PC-3 (cell line): ENCODE results near the gene STIM1. TPM values are rescaled to one million over a fixed set of nuclear protein-coding genes. Genes with fewer than 3 reads are reported as not detected.
"Not testable (repeated sequence)": the region's sequence is repeated elsewhere in the genome, so short reads cannot be mapped to it uniquely, and the experiment has no call there.

ENCODE experiments used
- ATAC-seq: fragments of 200-7000 bp; cut with Tn5 transposase; 2 replicates; pipeline ENCODE4 v1.9.1; 2020; ENCODE audit warnings: mild to moderate bottlenecking, moderate library complexity
- BruUV-seq: library from RNA; stranded (reverse); fragments of 400-500 nt; replicated peaks from 2 replicates; lab custom pipeline; 2021; lab: Mats Ljungman, UMichigan
- CTCF ChIA-PET: fragments of 300-600 bp; sonication (Branson Sonifier 250); formaldehyde crosslinking; loops from one replicate; lab custom pipeline; 2022; ENCODE audit warnings: antibody characterized with exemption; lab: Charles Lee
- POLR2A ChIA-PET: fragments of 300-600 bp; sonication (Branson Sonifier 250); formaldehyde crosslinking; loops from one replicate; lab custom pipeline; 2022; ENCODE audit warnings: antibody characterized with exemption; ENCODE audit not compliant: unreplicated experiment; lab: Charles Lee
- DNase-seq: peaks from one replicate; pipeline ENCODE4 v3.0.0-alpha.2; 2015
- H2AFZ ChIP-seq: fragments of 300-600 bp; sonication (generic); 2 replicates; pipeline ENCODE4 v1.6.0; 2016; ENCODE audit warnings: antibody characterized with exemption, low read length
- H3F3A ChIP-seq: fragments of 300-600 bp; sonication (generic); one replicate; pipeline ENCODE4 v1.6.0; 2017; ENCODE audit warnings: antibody characterized with exemption, low read length, control low read depth, mild to moderate bottlenecking; ENCODE audit not compliant: unreplicated experiment
- H3K27ac ChIP-seq: fragments of 300-600 bp; sonication (generic); 2 replicates; pipeline ENCODE4 v1.5.1; 2016; ENCODE audit warnings: mild to moderate bottlenecking, low read length
- H3K27me3 ChIP-seq: fragments of 300-600 bp; sonication (generic); 2 replicates; pipeline ENCODE4 v1.6.1; 2016; ENCODE audit warnings: low read length, mixed read lengths
- H3K36me3 ChIP-seq: fragments of 300-600 bp; sonication (generic); 2 replicates; pipeline ENCODE4 v1.6.1; 2016; ENCODE audit warnings: low read depth, mixed run types, low read length, mixed read lengths
- H3K4me1 ChIP-seq: fragments of 300-600 bp; sonication (generic); 2 replicates; pipeline ENCODE4 v1.5.1; 2016; ENCODE audit warnings: low read length; ENCODE audit not compliant: insufficient read depth
- H3K4me2 ChIP-seq: fragments of 300-600 bp; sonication (generic); 2 replicates; pipeline ENCODE4 v1.6.0; 2016; ENCODE audit warnings: low read length
- H3K4me3 ChIP-seq: fragments of 300-600 bp; sonication (generic); 2 replicates; pipeline ENCODE4 v1.5.1; 2016; ENCODE audit warnings: mild to moderate bottlenecking, low read length, mixed read lengths
- H3K79me2 ChIP-seq: fragments of 300-600 bp; sonication (generic); 2 replicates; pipeline ENCODE4 v1.6.1; 2017; ENCODE audit warnings: low read length, mixed read lengths
- H3K9ac ChIP-seq: fragments of 300-600 bp; sonication (generic); 2 replicates; pipeline ENCODE4 v1.6.0; 2016; ENCODE audit warnings: mild to moderate bottlenecking, low read length
- H3K9me2 ChIP-seq: fragments of 300-600 bp; sonication (generic); replicated peaks from 2 replicates; pipeline ENCODE4 v1.6.1; 2016; ENCODE audit warnings: mixed run types, low read length, mixed read lengths
- H3K9me3 ChIP-seq: fragments of 300-600 bp; sonication (generic); 2 replicates; pipeline ENCODE4 v1.6.1; 2016; ENCODE audit warnings: low read length, mixed read lengths
- H4K20me1 ChIP-seq: fragments of 300-600 bp; sonication (generic); 2 replicates; pipeline ENCODE4 v1.6.1; 2016; ENCODE audit warnings: low read length, mixed read lengths
- EZH2 ChIP-seq: fragments of 300-600 bp; sonication (generic); IDR thresholded peaks from one replicate; pipeline ENCODE4 v1.6.1; 2017; ENCODE audit warnings: antibody characterized with exemption, mild to moderate bottlenecking, low read length; ENCODE audit not compliant: unreplicated experiment
- EZH2phosphoT487 ChIP-seq: fragments of 300-600 bp; sonication (generic); IDR thresholded peaks from 2 replicates; pipeline ENCODE4 v1.6.1; 2018; ENCODE audit warnings: mild to moderate bottlenecking, antibody characterized with exemption, low read length, borderline replicate concordance
- intact Hi-C: fragments of 100-400 bp; cut with micrococcal nuclease; formaldehyde crosslinking; loops from 2 replicates; pipeline ENCODE4 v1.9.0; 2023
- total RNA-seq: library from RNA; depleted of rRNA; stranded (reverse); fragments of >200 nt; gene quantifications from 2 replicates; pipeline ENCODE4 v1.2.3, GENCODE V29; 2014
- TF ChIP-seq, protein P1 (sequence below): fragments of 300-600 bp; sonication (generic); conservative IDR thresholded peaks from 2 replicates; pipeline ENCODE4 v1.5.1; 2017; ENCODE audit warnings: antibody characterized with exemption, low read depth, mild to moderate bottlenecking, low read length

Gene STIM1
- total RNA-seq, 1 experiment from 2014 or later: 22.8 TPM

DNA sequence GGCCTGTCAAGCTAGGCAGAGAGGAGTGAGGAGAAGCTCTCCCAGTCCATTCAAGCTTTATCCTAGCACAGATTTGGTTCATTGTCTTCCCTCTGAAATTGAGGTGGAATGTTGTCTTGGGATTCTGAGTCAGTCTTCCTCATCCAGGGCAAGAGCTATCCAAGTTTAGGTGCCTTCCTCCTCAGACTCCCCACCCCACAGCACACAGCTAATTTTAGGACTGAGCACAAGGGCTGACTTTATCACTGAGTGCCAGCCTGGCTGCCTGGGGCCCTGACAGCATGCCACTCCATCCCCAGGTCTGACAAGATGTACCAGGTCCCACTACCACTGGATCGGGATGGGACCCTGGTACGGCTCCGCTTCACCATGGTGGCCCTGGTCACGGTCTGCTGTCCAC lies 44.5 kb upstream of the STIM1 start:
- Histone ChIP-seq H2AFZ (no peak overlapping the region), H3K36me3 (no peaks in the 10 kb centered on the region), H3K9ac (no peak overlapping the region), H3K4me2 (no peak overlapping the region), H3F3A (no peaks in the 10 kb centered on the region), H3K9me3 (no peaks in the 10 kb centered on the region), H3K9me2 (no peaks in the 10 kb centered on the region), H3K4me1 (peaks cover 4% of the 10 kb centered on the region; the same call in 1 of the 2 replicates), H3K79me2 (no peaks in the 10 kb centered on the region), H3K4me3 (no peak overlapping the region), H4K20me1 (no peaks in the 10 kb centered on the region), H3K27ac (no peak overlapping the region), H3K27me3 (no peaks in the 10 kb centered on the region)
- POLR2A ChIA-PET: no interaction called here
- intact Hi-C loops: no loop called here
- TF ChIP-seq EZH2: no peak
- TF ChIP-seq, protein P1, sequence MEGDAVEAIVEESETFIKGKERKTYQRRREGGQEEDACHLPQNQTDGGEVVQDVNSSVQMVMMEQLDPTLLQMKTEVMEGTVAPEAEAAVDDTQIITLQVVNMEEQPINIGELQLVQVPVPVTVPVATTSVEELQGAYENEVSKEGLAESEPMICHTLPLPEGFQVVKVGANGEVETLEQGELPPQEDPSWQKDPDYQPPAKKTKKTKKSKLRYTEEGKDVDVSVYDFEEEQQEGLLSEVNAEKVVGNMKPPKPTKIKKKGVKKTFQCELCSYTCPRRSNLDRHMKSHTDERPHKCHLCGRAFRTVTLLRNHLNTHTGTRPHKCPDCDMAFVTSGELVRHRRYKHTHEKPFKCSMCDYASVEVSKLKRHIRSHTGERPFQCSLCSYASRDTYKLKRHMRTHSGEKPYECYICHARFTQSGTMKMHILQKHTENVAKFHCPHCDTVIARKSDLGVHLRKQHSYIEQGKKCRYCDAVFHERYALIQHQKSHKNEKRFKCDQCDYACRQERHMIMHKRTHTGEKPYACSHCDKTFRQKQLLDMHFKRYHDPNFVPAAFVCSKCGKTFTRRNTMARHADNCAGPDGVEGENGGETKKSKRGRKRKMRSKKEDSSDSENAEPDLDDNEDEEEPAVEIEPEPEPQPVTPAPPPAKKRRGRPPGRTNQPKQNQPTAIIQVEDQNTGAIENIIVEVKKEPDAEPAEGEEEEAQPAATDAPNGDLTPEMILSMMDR: no peak
- DNase-seq: no peak
- CTCF ChIA-PET: no interaction called here
- BruUV-seq: no TSS peak
- ATAC-seq: no peak

DNA sequence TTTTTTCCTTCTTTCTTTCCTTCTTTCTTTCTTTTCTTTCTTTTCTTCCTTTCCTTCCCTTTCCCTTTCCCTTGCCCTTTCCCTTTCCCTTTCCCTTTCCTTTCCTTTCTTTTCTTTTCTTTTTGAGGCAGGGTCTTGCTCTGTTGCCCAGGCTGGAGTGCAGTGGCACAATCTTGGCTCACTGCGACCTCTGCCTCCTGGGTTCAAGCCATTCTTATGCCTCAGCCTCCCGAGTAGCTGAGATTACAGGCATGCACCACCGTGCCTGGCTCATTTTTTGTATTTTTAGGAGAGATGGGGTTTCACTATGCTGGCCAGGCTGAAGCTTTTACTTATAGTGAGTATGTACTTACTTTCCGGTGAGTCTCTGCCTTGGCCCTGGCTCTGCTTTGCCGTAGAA lies 40.6 kb upstream of the STIM1 start:
- H3K27me3 ChIP-seq, H3K36me3 ChIP-seq, H3K4me1 ChIP-seq, H3K9ac ChIP-seq, CTCF ChIA-PET, ATAC-seq, H3K27ac ChIP-seq, H2AFZ ChIP-seq, H3K79me2 ChIP-seq, H3K9me2 ChIP-seq, H3K4me2 ChIP-seq, H3K4me3 ChIP-seq, intact Hi-C loops, DNase-seq, H3F3A ChIP-seq, H3K9me3 ChIP-seq, BruUV-seq, H4K20me1 ChIP-seq: not testable (repeated sequence)
- POLR2A ChIA-PET: interaction anchor here (0.6 kb wide), 1 partner anchor 17 kb away, joined by 4 read pairs; no protein-coding TSS in a partner anchor

- TF ChIP-seq EZH2phosphoT487 (no peak), EZH2 (no peak)
- TF ChIP-seq, protein P1: no peak
- DNase-seq (no peak), ATAC-seq (no peak)
- CTCF ChIA-PET: interaction anchor here (0.6 kb wide), 1 partner anchor 371 kb away, joined by 3 read pairs; no protein-coding TSS in a partner anchor
- no peak overlapping the region for H3K4me2 ChIP-seq
- H4K20me1 ChIP-seq: no peaks in the 10 kb centered on the region
- intact Hi-C loops: no loop called here
- H3K4me1 ChIP-seq: no peaks in the 10 kb centered on the region
- H3K4me3 ChIP-seq: no peak overlapping the region
- H3K9me3 ChIP-seq: no peaks in the 10 kb centered on the region
- H3K36me3 ChIP-seq: no peaks in the 10 kb centered on the region
- POLR2A ChIA-PET: no interaction called here
- no peak overlapping the region for H3K9ac ChIP-seq
- no peaks in the 10 kb centered on the region for H3K27me3 ChIP-seq
- no peak overlapping the region for H3K27ac ChIP-seq
- no peaks in the 10 kb centered on the region for H3K9me2 ChIP-seq
- BruUV-seq: no TSS peak
- H3K79me2 ChIP-seq: no peaks in the 10 kb centered on the region
- H3F3A ChIP-seq: no peaks in the 10 kb centered on the region
- H2AFZ ChIP-seq: no peak overlapping the region
Measured at GRCh38 chr11:3815845-3816244, 39.6 kb upstream of the STIM1 start.
